ENCODE results near the gene EPAS1. TPM values are rescaled to one million over a fixed set of nuclear protein-coding genes. Genes with fewer than 3 reads are reported as not detected.
A peak's percentile ranks its signal among the peaks of the same experiment; 100 is the strongest.

The EPAS1 gene
- total RNA-seq, 1 experiment from 2014 or later: 127 TPM

- Histone ChIP-seq H3F3A (ENCODE audit: insufficient read depth, low read depth) (peaks cover 40% of the 10 kb centered on the region), H3K9me3 (ENCODE audit: insufficient read depth, low read depth) (peaks cover 52% of the 10 kb centered on the region), H3K4me3 (peak overlapping the region; percentile 33; the same call in 1 of the 2 replicates), H3K79me2 (ENCODE audit: low read depth) (peaks cover 31% of the 10 kb centered on the region), H3K4me2 (peak overlapping the region; percentile 47), H4K20me1 (ENCODE audit: insufficient read depth) (no peaks in the 10 kb centered on the region), H3K9me2 (ENCODE audit: insufficient read depth) (no peaks in the 10 kb centered on the region), H3K27ac (peak overlapping the region; percentile 77), H3K27me3 (ENCODE audit: insufficient read depth, low read depth) (no peaks in the 10 kb centered on the region), H3K36me3 (ENCODE audit: low read depth) (0 out of 2 replicates have a peak, but pooled peaks cover 10% of the 10 kb centered on the region), H3K4me1 (replicated peaks; ENCODE audit: insufficient read depth) (peaks cover 61% of the 10 kb centered on the region), H2AFZ (0 out of 2 replicates have a peak overlapping the region, but pooled peaks have one; percentile 21)
- intact Hi-C loops (cut with micrococcal nuclease; ENCODE audit: unreplicated experiment): no loop called here
- CTCF ChIA-PET: interaction anchor here (0.6 kb wide), 1 partner anchor 454 kb away, joined by 4 read pairs; no protein-coding TSS in a partner anchor
- BruUV-seq (replicated peaks): no TSS peak
- TF ChIP-seq CTCF (conservative IDR thresholded peaks at IDR 0.05): no peak
- no peak for TF ChIP-seq EZH2 (IDR thresholded peaks at IDR 0.05; ENCODE audit: low read depth)
- DNase-seq: peak in 1 of 2 experiments; percentile 93
- POLR2A ChIA-PET (ENCODE audit: unreplicated experiment): no interaction called here
Observed at GRCh38 chr2:46416739-46417403, 119.7 kb downstream of the EPAS1 start.

DNA sequence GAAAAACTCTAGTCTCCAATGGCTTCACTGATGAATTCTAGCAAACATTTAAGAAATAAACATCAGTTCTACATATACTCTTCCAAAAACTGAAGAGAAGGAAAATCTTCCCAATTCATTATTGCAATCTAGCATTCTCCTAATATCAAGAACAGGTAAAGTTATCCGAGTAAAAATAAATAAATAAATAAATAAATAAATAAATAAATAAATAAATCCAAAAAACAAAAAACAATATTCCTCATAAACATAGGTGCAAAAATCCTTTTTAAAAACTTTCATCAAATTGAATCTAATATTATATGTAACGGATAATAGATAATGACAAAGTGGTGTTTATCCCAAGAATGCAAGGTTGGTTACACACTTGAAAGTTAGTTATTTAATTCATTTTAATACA, 123.7 kb downstream of the EPAS1 start:
- Histone ChIP-seq H3K4me2 (no peak overlapping the region), H3F3A (ENCODE audit: insufficient read depth, low read depth) (peaks cover 20% of the 10 kb centered on the region), H3K27ac (no peak overlapping the region), H2AFZ (no peak overlapping the region), H3K36me3 (ENCODE audit: low read depth) (0 out of 2 replicates have a peak, but pooled peaks cover 10% of the 10 kb centered on the region), H3K79me2 (ENCODE audit: low read depth) (no peaks in the 10 kb centered on the region), H3K9me2 (ENCODE audit: insufficient read depth) (no peaks in the 10 kb centered on the region), H3K4me3 (no peak overlapping the region), H3K9me3 (ENCODE audit: insufficient read depth, low read depth) (peaks cover 45% of the 10 kb centered on the region), H3K4me1 (replicated peaks; ENCODE audit: insufficient read depth) (peaks cover 21% of the 10 kb centered on the region), H4K20me1 (ENCODE audit: insufficient read depth) (no peaks in the 10 kb centered on the region), H3K27me3 (ENCODE audit: insufficient read depth, low read depth) (no peaks in the 10 kb centered on the region)
- BruUV-seq (replicated peaks): no TSS peak
- intact Hi-C loops (cut with micrococcal nuclease; ENCODE audit: unreplicated experiment): no loop called here
- DNase-seq: no peak
- ChIA-PET CTCF (no interaction called here), POLR2A (ENCODE audit: unreplicated experiment) (no interaction called here)
- TF ChIP-seq CTCF (conservative IDR thresholded peaks at IDR 0.05): no peak

- H3K9me2 ChIP-seq (ENCODE audit: insufficient read depth): no peaks in the 10 kb centered on the region
- no peak overlapping the region for H3K27ac ChIP-seq
- H3K27me3 ChIP-seq (ENCODE audit: insufficient read depth, low read depth): no peaks in the 10 kb centered on the region
- H3K4me1 ChIP-seq (replicated peaks; ENCODE audit: insufficient read depth): peaks cover 18% of the 10 kb centered on the region
- TF ChIP-seq EZH2 (IDR thresholded peaks at IDR 0.05; ENCODE audit: low read depth) (no peak), CTCF (conservative IDR thresholded peaks at IDR 0.05) (no peak)
- intact Hi-C loops (cut with micrococcal nuclease; ENCODE audit: unreplicated experiment): no loop called here
- peaks cover 42% of the 10 kb centered on the region for H3K9me3 ChIP-seq (ENCODE audit: insufficient read depth, low read depth)
- no TSS peak for BruUV-seq (replicated peaks)
- no peak for DNase-seq
- no peaks in the 10 kb centered on the region for H4K20me1 ChIP-seq (ENCODE audit: insufficient read depth)
- peaks cover 16% of the 10 kb centered on the region for H3F3A ChIP-seq (ENCODE audit: insufficient read depth, low read depth)
- H3K79me2 ChIP-seq (ENCODE audit: low read depth): no peaks in the 10 kb centered on the region
- no peak overlapping the region for H3K4me2 ChIP-seq
- POLR2A ChIA-PET (ENCODE audit: unreplicated experiment): no interaction called here
- no peak overlapping the region for H2AFZ ChIP-seq
- H3K4me3 ChIP-seq: no peak overlapping the region
- CTCF ChIA-PET: no interaction called here
- 0 out of 2 replicates have a peak, but pooled peaks cover 10% of the 10 kb centered on the region for H3K36me3 ChIP-seq (ENCODE audit: low read depth)
Observed at GRCh38 chr2:46421361-46421760, 124.2 kb downstream of the EPAS1 start.

All from PC-9 (cell line).